GM03348 (cell line): ENCODE results near the gene RPS2.
"Not testable (repeated sequence)": the region's sequence is repeated elsewhere in the genome, so short reads cannot be mapped to it uniquely, and the experiment has no call there.

Experiments
- DNase-seq: peaks from one replicate; pipeline ENCODE4 v3.0.0; 2012; ENCODE audit warnings: low spot score

Gene RPS2

DNA sequence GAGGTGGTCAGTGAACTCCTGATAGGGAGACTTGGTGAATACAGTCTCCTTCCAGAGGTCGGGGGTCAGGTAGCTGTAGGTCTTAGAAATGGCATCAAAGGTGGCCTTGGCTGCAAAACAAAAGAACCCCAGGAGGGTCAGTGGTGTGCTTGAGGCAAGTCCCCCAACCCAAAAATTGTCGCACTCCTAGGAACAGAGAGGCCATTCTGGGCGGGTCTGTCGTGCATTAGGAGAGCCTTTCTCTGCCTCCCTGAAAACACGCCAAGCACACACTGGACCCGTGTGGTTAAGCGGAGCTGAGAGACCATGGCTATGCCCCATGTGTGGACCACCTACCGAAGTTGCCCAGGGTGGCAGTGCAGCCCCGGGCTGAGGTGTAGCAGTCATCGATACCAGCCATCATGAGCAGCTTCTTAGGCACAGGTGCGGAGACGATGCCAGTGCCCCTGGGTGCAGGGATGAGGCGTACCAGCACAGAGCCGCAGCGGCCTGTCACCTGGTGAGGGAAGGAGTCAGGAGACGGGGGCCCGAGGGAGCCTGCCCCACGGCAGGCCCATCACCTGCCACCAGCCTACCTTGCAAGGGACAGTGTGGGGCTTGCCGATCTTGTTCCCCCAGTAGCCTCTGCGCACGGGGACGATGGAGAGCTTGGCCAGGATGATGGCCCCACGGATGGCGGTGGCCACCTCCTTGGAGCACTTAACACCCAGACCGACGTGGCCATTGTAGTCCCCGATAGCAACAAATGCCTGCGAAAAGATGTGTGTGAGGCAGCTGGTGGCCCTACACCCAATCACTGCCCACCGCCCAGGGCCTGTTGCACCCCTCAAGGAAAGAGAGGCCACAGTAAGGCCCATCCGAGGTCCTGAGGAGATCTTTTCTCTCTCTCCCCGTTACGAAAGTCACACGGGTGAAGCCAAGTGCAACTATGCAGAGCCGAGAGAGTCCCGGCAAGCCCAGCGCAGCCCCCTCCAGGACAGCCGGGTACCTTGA is 2.2 kb downstream of the RPS2 start:
- not testable (repeated sequence) for DNase-seq

DNA sequence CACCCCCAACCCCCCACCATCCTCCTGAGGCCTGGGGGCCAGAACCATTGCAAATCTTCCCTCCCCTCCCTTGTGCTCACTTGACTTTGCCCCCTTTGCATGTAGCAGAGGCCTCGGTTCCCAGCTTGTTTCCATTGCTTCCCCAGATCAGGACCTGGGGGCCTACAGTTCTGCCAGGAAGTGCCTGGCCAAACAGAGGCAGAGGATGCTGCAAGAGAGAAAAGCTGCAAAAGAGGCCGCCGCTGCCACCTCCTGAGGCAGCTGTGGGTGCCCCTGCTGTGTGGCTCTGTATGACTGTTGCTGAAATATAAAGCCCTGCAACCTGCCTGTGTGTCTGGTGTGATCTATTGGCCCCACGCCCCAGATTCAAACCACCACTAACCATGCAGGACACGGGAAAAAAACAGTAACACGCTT is 3.0 kb downstream of the RPS2 start:
- no peak for DNase-seq

DNA sequence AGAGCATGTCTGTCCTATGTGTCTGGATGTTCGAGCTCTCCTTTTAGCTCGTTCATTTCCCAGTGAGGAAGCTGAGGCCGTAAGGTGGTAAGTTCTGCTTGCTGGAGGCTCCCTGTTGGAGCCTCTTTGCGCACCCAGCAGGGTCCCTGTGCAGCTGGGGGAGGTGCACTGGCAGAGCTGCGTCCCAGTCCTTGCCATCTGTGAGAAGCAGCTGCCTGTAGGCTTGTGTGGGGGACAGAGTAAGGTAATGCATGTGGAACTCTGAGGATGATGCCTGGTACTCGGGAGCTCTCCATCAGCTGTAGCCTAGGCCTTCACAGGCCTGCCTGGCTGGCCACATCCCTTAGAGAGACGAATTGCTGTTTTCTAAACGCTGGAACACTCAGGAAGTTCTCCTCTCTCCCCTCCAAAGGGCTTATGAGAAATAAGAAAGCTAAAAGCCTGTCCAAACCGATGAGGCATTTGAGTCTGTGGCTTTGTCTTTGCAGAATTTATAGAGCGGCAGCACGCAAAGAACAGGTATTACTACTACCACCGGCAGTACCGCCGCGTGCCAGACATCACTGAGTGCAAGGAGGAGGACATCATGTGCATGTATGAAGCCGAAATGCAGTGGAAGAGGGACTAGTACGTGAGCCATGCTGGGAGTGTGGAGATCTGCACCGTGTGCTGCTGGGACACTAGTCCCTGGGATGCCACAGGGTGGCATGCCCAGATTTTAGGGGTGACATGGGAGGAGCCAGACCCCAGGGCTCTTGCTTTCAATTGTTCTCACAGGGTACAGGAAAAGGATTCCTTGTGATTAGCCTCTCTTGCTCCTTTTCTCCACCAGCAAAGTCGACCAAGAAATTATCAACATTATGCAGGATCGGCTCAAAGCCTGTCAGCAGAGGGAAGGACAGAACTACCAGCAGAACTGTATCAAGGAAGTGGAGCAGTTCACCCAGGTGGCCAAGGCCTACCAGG is 3.7 kb downstream of the RPS2 start:
- DNase-seq, result no peak

DNA sequence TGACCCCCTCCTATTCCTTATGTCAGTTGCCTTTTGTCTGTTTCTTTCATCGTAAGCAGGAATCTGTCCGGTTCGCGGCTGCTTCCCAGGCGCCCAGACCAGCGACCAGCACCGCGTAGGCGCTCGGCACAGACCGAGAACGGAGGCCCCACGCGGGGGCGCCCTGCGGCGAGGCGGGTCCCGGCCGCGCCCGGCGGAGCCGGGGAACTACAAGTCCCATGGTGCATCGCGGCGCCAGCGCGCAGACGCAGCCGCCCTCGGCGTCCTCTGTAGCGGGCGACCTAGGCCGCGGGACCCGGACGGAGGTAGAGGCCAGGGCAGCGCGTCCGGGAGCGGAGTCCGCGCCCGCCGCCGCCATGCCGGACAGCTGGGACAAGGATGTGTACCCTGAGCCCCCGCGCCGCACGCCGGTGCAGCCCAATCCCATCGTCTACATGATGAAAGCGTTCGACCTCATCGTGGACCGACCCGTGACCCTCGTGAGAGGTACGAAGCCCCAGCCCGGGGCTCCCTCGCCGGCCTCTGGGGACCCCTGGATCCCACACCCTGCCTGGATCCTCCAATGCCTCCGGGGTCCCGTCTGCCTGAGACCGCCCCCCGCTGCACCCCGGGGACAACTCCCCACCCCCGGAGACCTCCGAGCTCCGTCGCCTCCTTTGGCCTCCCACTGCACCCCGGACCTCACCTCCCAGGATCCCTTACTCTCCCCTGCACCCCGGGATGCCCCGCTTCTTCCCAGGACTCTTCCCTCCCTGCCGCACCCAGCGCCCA is 5.2 kb downstream of the RPS2 start, which contains the start of gene NDUFB10:
Gene NDUFB10, plus strand, starts transcription at position 270 of the 771 bp plus-strand sequence. Its CDS starts 87 bp downstream, at position 357.
- peak; percentile 95 for DNase-seq

DNA sequence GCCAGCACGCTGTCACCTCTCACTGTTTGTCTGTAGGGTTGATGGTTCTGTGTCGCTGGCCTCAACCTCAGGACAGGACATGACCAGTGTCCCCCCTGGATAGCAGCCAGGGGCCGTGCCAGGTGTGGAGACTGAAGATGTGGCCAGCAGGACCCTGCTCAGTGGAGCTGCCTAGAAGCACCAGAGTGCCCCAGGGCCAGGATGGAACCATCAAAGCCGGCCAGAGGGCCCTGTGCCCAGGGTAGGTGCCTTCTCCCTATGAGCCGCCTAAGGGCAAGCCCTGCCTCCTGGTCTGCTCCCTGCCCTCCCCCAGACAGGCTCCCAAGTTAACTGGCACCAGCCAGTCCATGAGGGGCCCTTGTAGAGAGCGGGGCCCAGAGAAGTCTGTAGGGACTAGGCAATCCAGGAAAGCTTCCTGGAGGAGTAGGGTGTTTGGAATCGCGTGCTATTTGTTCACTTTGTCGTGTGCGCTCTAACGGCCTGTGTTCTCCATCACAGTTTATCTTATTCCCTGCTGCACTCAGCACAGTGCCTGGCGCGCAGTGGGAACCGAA is 5.8 kb downstream of the RPS2 start:
- DNase-seq, result no peak

DNA sequence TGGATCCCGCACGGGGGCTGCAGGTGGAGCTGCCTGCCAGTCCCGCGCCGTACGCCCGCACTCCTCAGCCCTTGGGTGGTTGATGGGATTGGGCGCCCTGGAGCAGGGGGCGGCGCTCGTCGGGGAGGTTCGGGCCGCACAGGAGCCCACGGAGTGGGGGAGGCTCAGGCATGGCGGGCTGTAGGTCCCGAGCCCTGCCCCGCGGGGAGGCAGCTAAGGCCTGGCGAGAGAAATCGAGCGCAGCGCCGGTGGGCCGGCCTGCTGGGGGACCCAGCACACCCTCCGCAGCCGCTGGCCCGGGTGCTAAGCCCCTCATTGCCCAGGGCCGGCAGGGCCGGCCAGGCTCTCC is 6.5 kb downstream of the RPS2 start:
- DNase-seq, result not testable (repeated sequence)

DNA sequence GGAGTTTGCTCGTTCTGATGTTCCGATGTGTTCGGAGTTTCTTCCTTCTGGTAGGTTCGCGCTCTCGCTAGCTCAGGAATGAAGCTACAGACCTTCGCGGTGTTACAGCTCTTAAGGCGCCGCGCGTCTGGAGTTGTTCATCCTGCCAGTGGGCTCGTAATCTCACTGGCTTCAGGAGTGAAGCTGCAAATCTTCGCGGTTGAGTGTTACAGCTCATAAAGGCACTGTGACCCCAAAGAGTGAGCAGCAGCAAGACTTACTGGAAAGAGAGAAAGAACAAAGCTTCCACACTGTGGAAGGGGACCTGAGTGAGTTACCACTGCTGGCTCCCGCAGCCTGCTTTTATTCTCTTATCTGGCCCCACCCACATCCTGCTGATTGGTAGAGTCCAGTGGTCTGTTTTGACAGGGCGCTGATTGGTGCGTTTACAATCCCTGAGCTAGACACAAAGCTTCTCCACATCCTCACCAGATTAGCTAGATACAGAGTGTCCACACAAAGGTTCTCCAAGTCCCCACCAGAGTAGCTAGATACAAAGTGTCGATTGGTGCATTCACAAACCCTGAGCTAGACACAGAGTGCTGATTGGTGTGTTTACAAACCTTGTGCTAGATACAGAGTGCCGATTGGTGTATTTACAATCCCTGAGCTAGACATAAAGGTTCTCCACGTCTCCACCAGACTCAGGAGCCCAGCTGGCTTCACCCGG is 7.0 kb downstream of the RPS2 start:
- DNase-seq, result not testable (repeated sequence)

DNA sequence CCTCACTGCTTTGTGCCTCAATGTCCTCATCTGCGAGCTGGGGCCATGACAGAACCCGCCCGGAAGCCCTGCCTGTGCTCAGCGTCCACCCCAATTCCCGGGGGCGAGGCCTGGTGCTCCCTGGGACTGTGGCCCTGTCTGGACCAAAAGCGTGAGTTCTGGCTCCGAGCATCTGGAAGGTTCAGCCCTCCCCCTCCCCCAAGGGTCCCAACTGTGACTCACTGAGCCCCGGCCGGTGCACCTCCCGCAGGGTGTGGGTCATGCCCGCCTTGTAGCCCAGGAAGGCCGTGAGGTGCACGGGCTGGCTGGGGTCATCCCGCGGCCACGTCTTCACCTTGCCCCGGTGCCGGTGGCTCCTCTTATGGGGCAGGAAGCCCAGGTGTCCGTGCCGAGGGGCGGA is 10.9 kb downstream of the RPS2 start:
- DNase-seq, result no peak

DNA sequence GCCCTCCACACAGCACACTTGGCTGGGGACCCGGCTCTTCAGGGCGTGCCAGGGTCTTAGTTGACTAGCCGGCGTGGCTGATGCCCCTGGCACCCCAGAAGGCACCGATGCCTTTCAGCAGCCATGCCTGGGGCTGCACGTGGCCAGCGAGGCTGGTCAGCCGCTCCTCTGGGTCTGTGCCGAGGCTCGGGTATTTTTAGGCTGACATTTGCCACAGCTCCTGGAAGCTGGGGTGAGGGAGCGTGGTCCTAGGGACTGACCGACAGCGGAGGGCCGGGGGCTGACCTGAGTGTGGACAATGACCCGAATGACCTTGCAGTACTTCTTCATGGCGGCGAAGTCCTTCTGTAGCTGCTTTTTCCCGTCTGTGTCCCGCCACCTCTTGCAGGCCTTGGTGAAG is 14.1 kb downstream of the RPS2 start:
- no peak for DNase-seq

DNA sequence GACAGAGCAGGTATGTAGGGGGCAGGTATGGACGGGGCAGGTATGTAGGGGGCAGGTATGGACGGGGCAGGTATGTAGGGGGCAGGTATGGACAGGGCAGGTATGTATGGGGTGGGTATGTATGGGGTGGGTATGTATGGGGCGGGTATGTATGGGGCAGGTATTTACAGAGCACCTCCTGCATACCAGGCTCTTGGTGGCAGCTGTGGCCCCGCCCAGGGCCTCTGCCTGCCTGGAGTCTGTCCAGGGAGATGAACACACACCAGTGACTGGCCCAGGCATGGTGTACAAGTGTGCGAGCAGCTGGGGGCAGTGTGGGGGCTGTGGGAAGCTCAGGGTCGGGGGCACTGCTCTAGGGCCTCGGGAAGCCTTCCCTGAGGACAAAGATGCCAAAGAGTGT is 14.6 kb downstream of the RPS2 start:
- DNase-seq, result no peak

DNA sequence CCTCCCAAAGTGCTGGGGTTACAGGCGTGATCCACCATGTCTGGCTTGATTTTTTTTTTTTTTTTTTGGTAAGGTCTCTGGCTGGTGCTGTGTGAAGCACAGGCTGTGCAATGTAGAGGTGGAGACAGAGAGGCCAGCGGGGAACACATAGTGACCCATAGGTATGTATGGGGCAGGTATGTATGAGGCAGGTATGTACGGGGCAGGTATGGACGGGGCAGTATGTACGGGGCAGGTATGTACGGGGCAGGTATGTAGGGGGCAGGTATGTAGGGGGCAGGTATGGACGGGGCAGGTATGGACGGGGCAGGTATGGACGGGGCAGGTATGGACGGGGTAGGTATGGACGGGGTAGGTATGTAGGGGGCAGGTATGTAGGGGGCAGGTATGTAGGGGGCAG is 15.1 kb downstream of the RPS2 start:
- no peak for DNase-seq

DNA sequence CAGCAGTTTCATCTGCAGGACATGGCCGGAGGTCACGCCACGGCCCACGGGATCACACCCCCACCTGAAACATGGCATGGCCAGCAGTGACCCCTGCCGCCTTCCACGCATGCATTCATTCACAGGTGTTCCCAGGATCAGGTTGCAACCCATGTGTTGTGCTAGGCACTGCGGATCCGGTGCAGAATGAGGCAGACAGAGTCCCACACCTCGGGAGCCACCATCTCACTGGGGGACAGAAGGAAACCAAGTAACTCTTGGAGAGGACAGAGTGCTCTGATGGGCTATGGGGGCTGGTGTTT is 17.3 kb downstream of the RPS2 start:
- DNase-seq, result no peak

DNA sequence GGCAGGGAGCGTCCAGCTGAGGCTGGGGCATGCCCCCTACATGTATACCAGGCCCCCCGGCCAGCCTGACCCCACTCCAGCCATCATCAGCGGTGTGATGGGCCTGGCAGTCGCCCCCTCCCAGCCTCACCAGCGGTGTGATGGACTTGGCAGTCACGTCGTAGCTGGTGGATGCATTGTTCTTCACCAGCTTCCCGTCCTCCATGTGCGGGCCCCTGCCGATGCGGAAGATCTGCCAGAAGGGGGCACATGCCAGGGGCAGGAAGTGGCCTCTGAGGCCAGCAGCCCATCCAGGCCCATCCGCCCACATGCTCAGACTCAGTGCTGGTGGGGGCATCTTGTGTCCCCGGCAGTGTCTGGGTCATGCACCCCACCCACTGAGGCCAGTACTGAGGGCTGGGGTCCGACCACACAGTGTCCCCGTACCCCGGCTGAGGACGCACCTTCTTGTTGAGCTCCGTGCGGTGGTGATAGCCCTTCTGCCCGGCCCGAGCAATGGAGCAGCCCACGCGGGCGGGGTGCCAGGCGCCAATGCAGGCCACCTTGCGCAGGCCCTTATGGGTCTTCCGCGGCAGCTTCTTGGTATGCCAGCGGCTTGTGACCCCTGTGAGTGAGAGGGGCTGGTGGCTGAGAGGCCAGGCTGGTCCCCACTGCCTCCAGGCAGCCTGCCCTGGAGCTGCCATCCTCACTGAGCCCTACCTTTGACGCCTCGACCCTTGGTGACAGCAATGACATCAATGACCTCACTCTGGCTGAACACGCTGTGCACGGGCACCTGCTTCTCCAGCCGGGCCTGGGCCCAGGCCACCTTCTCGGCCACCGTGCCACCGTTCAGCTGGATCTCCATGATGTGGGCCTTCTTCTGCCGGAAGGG is 17.9 kb downstream of the RPS2 start:
- no peak for DNase-seq

DNA sequence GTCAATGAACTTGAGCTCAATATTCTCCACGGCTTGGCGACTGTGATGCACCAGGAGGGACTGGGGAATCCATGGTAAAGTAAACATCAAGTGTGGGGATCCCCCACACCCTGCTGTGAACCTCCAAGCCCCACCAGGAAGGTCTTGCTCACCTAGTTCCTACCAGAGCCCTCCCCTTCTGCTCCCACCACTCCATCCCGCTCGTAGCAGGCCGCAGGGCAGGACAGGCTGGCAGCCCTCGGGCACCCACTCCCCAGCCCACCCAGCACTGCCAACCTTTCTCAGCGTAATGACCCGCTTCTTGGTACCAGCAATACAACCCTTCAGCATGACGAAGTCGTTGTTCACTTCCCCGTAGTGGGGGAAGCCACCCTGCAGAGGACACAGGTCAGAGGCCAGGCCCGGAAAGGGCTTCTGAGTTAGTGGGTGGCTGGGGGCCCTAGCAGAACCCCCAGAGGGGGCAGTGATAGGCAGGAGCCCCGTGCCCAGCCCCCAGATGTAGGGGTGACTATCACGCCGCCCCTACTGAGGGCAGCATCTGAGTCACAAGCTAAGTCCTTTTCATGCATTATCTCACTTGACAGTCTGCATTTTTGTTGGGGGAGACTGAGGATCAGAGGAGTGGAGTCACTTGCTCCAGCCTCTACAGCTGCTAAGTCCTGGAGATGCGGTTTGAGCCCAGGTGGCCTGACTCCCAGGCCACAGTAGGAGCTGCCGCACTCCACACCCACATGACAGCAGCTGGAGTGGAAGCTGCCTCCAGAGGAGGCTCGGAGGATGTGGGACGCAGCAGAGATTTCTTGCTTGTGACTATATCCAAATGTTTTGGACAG is 18.9 kb downstream of the RPS2 start:
- DNase-seq, result no peak

DNA sequence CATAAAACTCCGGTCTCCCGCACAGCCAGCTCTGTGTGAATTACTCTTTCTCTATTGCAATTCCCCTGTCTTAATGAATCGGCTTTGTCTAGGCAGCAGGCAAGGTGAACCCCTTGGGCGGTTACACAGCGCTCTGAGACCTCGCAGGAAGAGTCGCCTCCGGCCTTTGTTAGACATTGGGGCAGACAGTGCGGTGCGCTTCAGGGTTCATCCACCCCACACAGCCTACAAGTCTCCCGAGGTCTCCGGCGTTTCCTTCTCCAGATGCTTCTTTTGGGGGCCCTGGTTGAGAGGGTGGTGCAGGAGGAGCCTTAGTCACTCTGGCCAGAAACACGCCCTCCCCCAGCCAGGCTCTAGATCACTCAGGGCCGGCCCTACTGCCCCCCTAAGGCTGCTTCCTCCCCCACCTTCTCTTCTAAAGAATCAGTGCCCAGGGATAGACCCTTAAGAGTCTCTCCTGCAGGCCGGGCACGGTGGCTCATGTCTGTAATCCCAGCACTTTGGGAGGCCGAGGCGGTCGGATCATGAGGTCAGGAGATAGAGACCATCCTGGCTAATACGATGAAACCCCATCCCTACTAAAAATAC is 19.9 kb downstream of the RPS2 start:
- DNase-seq, result no peak

DNA sequence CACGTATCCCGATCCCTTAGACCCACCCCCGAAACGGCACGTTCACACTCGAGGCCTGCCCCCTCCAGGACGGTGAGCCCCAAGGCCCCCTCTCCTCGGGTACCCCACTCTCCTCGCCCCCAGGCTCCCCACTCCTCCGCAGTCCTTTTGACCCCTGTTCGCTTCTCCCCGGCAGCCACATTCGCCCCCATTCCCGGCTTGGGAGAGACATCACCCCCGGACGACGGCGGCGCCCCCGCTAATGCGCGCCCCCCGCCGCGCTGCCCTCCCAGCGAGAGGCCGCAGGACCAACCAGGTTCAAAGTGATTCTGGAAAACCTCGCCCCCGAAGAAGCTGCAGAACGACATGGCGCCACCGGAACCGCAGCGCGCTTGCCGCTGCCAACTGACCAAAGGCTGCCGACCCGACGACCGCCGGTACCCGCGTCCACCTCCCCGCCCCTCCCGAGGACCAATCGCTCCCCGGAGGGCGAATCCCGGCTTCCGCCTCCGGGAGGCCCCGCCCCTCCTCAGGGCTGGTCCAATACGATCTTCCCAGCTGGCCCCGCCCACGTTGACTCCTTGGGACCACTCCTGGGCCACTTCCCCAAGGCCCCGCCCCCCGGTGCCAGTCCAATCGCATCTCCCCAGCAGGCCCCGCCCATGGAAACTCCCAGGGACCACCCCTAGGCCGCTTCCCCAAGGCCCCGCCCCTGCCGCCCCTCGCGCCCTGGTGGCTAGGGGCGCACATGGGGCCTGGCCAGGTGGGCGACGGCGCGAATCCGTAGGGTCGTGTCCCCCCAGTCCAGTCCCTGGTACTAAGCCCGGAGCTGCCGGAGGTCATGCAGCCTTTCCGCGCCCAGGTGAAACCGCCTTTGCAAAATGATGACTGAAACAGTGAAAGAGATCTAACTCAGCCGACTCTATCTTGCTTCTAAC is 21.6 kb downstream of the RPS2 start, which contains the start of gene MSRB1:
Gene MSRB1, minus strand, starts transcription at position 390 of the 917 bp plus-strand sequence. Its CDS starts 43 bp downstream, at position 347.
- peak; percentile 100 for DNase-seq

DNA sequence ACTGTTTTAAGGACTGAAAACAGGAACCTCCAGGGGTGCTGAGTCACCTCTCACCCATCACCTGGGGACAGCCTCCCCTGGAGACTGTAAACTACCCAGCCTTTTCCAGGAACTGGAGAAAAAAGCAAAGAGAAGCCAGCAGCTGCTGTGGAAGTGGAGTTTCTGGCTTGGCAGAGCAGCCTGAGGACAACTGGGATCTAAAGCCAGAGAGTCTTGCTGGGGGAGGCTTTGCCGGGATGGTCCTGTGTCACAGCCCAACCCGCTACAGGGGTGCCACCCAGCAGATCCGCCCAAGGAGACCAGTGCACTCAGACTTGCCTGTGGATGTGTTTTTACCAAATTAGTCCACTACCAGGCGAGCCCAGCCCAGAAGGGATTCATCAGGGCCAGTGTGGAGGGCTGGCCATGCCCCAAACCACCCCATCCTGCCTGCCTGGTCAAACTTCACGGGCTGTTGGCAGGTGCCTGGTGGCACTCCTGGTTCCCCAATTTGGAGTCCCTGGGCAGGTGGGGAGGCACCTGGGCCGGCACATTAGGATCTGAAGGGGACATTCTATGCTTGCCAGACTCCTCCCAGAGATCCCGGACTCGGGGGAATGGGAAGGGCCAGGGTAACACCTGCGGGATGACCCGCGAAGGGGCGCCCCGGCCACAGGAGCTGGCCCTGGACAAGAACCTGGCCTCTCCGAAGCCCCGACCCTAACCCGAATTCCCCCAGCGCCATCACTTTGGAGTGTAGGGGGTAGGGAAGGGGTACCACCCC is 22.4 kb downstream of the RPS2 start:
- DNase-seq, result no peak
